Non-pigmented ciliary epithelial cell (primary cell): ENCODE data around the gene TNS3.

Experiments
- DNase-seq: peaks from one replicate; pipeline ENCODE4 v3.0.0-alpha.2; 2010; ENCODE audit warnings: low read depth

The TNS3 gene

DNA sequence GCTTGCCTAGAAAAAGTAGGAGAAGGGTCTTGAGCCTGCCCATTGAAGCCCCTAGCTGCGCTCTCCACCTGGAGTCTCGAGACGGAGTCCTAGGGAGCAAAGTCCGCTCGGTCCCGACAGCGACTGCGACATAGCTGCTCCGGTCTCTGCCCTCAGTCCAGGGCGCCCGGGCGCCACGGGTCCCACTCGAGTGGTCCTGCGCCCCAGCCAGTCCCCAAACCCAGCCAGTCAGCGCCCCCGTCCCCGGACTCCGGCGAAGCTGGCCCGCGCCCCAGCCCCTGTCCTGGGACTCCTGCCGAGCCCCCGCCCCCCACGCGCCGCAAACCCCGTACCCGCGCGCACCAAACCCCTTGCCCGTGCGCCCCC is 490 bp downstream of the TNS3 start:
- no peak for DNase-seq

DNA sequence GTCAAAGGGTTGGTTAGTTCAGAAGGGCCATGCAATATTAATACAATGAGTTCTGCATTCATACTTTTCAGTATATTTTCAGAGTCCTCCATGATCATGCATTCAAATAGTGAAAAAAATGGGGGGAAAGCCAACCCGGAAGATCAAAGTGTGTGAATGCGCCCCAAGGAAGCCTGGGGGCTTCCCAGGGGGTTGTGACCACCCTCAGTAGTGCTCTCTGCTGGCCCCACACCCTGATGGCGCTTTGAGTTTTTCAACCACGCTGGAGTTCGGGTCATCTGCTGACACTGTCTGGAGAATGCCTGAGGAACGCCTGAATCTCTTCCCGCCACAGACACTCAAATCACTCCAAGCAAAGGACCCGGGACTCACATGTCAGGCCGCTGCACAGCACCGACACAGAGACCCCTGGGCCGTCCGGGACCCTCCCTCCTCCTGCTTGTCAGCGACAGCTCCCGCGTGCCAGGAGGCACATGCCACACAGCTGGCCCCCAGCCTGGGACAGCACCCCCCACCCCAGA is 1.0 kb downstream of the TNS3 start:
- no peak for DNase-seq

DNA sequence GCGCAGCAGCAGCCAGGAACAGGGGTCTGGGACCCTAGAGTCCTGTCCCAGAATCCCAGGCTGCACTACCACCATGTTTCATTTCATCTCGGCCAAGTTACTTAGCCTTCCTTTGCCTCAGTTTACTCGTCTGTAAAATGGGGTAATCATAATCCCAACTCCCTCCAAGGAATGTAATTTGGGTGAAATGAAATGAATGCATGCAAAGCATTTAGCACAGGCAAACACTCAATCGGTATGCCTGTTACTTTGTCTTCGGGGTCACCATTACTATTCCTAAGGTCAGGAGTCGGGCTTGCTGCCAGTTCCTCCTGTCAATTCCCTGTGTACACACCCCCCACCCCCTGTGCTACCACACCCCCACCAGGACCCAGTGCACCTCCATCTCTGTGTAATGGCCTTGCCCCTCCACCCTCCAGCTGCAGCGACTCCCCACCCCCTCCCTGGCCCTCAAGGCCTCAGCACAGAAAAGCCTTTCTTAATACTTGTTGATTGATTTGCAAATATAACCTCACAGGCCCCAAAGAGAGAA is 1.7 kb downstream of the TNS3 start:
- no peak for DNase-seq

DNA sequence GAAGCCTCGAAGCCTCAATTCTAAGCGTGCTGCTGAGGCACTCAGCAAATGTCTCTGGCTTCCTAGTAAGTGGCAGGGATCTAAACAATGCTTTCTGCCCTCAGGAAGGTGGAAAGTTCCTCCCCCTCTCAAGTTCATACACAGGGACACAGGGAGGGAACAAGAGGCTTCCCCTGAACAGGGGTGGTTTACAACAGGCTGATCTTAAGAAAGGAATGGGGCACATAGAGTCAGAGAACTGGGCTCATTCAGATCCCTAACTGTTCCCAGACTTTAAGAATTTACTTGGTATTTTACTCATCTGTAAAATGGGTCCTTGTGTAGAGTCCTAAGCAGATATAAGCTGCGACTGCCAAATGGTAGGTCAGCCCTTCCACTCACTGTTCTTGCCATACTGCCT is 2.5 kb downstream of the TNS3 start:
- no peak for DNase-seq

DNA sequence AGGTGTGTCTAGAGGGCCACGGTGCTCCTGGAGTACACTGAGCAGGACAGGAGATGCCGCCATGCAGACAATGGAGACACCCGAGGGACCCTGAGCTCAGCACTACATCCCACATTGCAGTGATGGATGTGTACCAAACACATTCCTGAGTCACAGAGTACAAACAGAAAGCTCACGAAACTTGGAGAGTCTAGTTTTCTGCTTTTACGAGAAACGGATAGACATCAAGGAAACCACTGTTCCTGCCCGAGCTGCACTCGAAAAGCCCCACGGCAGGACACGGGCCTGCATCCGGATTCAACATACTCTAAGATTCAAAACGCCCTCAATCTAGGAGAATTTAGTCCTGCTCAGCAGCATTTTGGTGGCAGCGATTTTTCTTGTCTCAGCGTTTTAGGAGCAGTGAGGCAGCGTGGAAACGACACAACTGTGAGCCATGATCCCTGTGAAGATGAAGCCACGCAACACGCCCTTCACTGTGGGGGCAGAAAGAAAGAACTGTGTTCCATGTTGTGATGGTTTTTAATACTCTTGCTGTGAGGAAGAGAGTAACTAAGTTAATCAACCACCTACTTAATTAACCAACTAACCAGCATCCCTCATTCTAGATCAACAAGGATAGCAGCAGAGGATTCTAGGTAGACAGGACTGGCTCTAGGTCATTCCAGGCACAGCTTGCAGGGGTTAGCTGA is 3.2 kb downstream of the TNS3 start:
- no peak for DNase-seq

DNA sequence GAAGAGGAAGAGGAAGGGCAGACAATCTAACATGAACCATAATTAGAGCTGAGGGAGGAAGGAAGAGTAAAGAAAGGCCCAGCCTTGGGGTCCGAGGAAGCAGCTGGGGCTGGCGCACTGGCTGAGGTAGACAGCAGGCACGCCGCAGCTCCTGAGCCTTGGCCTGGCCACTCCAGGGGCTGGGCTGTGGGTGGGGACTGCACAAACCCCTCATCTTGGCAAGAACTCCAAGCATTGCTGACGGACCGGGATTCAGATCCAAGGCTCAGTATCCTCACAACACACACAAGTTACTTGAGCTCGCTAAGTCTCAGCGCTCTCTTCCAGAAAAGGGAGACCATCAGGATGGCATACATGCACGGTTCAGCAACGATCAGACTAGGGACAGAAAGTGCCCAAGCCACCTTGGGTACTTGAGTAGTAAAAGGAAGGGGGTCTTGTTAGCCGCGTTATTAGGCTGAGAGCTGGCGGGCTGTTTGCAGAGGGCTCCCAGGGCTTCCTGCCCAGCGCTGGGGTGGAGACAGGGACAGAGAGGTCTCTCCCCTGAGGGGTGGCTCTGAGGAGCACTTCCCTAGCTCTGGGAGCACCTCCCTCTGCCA is 4.5 kb downstream of the TNS3 start:
- DNase-seq = no peak

DNA sequence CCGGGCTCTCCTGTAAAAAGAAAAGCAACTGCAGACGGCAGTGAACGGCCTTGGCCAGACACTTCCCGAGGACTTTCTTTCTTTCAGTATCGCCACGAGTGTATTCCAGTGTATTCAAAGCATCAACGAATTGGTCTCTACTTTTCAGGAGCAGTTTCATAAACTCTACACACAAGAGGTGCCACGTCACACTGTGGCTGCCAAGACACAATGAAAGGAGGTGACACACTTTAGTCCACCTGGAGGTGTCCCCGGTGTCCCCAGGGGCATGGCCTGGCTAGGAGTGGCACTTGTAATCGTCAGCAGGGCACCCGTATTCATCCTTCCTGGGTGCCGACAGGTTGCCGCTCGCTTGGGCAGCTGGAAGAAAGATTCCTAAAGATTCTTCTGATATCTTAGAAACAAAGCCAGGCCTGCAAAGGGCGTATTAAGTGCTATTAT is 5.0 kb downstream of the TNS3 start:
- no peak for DNase-seq

DNA sequence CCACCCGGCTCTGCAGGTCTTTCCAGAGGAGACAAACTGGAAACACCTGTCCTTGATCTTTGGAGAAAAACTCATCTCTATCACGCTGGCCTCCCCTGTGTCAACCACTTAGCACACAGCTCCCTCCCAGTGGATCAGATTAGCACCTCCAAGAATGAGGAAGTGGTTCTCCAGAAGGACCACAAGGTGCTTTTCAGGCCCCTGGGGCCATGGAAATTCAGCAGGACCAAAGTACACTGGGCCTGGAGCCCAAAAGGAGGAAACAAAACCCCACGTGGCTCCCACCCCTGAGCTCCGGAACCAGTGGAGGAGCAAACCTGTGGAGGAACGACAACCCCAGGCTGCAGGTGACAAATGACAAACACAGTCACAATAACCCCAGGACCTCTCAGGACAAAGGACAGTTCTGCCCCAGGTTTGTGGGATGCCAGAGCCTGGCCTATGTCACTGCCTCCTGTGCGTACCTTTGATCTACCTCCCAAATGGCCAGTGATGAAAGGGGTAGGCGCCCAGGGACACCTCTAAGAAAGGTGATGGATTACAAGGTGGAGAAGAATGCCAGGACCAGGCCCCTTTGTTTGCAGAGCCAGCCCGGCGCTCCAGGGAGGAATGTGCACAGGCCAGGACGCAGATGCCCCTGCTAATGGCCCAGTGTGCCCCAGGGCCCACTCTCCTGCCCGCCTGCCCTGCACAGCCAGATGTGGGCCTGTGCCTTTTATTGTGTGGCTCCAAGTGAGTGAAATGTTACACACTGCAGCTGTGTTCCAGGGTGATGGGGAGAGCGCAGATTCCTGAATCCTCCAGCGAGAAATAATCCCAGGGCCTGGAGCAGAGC is 5.7 kb downstream of the TNS3 start:
- DNase-seq = no peak

DNA sequence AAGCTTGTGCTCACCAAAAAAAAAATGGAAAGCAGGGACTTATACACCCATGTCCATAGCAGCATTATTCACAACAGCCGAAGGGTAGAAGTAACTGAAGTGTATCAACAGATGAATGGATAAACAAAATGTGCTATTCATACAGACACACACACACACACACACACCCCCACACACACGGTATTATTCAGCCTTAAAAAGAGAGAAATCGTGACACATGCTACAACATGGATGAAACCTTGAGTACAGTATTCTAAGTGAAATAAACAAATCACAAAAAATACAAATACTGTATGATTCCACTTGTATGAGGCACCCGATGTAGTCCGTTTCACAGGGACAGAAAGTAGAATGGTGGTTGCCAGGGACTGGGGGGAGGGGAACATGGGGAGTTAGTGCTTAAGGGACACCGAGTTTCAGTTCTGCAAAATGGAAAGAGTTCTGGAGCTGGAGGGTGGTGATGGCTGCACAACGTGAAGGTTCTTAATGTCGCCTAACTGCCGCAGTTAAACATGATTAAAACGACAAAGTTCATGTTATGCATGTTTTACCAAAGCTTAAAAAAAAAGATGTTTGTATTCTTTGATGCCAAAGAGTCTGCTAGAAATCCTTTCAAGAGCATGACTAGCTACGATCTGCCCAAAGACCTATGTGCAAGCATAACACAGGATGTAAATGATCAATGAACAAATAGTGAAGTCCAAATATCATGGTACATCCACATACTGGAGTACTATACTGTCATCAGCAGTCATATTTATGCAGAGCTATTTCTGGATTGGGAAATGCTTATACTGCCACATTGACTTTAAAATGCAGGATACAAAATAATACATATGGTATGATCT is 7.2 kb downstream of the TNS3 start:
- no peak for DNase-seq

DNA sequence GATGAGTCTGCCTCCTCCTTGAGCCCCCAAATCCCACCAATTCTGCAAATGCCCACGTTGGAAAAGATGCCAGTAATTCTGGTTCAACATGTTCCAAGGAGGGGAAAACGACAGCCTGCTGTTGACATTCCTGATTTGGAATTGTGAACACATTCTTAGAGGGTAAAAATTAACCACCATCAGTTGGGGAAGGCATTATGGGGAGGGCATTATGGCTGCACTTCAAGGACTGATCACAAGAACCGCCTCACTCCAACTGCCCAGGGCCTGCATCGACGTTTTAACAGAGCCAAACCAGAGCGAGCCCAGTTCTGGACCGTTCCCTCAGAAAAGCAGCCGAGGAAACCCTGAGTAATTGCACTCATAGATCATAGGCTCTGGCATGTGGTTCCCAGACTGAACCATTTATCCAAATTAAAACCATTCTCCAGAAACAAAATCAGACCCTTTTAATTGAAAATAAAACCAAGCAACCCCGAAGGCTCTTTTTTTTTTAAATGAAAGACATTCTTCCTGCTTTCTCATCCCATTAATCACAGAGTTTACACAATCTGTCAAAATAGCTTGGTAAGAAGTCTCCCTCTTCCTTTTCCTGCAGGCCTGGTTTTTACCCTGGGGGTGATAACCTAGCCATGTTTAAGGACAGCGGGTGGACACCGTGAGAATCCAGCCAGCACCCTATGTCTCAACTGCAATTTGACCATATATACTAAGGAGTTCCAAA is 8.0 kb downstream of the TNS3 start:
- no peak for DNase-seq

DNA sequence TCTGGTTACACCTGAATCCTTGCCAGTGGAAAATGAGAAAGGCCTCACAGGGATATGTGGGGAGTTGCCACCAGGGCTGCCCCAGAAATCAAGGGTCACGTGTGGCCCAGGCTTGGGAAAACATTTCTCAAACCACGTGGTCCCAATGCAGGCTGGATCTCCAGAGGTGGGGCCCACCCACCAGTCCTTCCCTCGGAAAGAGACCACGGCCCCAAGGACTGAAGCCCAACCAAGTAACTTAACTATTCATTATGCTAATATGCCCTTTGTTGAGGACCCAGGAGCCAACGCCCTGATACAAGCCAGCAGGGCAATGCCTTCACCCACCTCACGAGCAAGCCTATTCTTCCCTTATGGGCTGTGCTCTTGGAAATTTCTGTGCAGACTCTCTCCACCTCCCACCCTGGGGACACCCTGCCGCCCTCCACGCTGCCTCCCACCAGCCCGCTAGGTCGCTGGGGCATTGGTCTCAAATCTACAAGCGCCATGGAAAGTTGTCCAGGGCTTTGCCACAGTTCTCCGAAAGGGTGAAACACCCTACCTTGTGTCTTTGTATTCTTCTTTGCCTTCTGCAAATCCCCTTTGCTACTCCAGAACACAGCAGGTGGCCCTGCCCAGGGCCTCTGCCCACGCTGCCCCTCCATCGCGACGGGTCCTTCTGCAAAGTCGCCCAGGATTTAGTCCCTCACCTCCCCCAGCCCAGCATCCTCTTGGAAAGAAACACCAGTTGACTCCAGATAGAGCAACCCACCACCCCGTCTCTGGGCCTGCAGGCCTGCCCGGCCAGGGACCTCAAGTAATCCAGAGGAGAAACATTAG is 8.8 kb downstream of the TNS3 start:
- no peak for DNase-seq

DNA sequence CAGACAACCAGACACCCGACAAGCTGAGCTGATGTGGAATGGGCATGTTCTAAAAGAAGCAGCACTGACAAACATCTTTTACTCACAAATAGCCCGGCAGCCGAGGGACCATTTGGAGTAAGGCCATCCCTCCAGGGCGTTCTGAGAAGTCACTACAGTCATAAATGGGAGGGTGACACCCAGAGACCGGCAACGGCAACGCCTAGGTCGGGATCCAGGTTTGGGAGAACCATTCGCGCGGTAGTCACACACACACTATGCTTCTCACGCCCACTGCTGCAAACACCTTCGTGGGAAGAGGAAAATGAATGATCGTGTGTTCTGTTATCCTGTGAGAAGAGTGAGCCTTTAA is 9.8 kb downstream of the TNS3 start:
- no peak for DNase-seq

DNA sequence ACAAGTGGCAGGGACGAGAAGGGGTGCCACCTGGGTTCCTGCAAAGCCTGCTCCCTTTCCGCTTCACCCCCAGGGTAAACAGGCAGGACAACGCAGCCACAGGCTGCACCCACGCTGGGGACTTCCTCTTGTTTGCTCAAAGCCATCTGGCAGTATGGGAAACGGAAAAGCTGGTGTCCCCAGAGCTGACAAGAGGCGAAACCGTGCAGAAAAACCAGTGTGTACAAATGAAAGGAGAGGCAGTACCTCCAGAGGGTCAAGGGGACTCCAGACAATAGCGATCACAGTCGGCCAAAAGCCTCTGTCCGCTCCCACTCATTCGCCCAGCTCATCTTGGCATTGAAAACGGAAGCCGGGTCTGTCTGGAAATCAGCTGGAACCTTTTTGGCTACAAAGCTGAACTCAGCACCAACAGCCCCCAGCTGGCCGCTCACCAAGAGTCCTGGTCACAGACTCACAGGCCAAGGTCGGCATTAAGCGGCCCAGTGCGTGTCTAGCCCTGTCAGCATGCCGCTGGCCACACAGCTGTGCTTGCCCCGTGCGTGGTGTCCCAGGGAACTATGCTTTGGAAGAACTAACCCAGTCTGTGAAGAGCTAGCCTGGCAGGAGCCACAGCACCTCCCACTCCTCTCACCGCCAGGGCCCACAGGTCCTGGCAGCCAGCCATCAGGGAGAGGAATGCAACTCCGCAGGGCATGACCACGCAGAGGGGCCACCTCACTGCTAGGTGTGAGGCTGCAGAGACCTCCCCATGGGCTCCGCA is 10.4 kb downstream of the TNS3 start:
- DNase-seq = no peak

DNA sequence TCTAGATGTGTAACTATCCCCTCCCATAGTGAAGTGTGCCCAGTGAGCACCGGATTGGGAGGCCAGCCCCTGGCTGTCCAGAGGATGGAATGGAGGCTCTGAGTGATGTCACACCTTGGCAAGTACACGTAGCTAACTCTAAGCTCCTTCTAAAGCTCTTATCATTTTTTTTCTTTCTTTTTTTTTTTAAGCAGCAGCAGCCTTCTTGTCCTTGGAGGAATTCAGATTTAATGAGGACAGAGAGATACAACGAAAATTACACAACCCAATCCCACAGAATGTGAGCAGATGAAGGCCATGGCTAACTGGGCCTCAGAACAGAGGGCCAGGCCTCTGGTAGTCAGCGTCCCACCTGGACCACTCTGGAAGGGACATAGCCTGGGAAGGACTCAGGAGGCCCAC is 11.3 kb downstream of the TNS3 start:
- DNase-seq = no peak

DNA sequence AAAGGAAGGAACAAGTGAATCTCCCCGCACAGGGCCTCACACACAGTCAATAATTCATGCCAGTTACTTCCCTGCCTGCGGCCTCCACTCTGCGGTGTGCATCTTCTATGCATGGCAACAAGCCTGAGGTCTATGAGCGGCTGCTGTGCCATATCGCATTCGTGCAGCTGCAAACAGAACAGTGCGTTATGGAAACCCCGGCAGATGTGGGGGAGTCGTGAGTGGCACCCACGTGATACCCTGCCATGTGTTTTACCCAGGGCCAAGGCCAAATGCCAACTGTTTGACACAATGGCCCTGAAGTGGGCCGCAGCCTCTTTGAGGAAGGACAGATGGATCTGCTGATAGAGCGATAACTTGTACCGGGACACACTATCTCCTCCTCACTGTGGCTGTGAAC is 13.4 kb downstream of the TNS3 start:
- no peak for DNase-seq

DNA sequence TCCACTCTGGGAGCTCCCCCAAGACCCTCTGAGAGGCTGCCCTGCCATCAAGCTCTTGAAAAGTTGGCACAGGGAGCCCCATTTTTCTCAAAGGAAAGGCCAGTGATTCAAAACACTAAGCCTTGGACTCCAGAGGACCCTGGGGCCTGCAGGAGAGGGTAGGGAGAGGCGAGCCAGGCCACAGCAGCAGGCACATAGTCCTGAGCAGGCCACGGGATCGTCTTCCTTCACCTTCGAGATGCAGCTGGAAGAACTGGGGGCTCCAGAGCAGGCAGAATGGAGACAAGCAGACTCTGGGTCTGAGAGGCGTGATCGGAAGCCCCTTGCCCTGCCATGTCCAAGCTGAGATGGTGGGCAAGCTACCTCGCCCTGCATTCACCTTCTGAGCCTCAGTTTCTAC is 13.9 kb downstream of the TNS3 start:
- no peak for DNase-seq

DNA sequence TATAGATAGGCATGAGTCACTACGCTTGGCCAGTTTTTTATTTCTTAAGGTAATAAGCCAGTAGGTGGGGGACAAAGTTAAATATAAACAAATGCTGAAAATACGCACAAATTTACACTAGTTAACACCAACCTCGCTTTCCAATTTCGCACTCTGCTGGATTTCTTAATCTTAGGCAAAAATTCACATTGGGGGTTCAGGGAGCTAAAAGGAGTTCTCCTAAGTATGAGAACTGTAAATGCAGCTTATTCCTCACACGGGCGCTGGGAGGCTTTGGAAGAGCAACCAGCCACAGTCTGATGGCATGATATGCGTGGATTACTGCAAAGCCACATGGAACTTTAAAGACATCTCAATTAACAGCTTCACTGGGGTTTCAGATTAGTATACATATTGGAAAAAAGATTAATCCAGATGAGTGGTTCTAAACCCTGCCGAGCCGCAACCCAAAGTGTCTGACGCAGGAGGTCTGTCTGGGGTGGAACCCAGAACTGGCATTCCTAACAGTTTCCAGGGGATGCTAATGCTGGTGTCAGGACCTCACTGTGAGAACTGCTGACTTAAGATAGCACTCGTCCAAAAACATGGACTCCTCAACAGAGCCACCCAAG is 16.2 kb downstream of the TNS3 start:
- no peak for DNase-seq

DNA sequence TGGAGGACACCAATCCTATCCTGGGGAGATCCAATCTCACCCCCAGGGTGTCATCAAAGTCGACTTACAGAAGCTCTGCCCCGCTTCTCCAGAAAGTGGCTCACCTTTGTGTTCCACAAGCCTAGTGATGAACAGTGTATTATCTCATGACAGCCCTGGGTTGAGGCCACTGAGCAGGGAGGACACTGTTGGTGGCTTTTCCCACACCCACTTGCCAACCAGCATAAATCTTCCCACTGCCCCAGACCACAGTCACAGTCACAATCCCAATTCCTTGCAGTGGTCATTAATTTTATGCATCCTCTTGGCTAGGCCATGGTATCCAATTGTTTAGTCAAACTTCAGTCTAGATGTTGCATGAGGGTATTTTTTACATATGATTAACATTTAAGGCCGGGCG is 18.4 kb downstream of the TNS3 start:
- DNase-seq = no peak

DNA sequence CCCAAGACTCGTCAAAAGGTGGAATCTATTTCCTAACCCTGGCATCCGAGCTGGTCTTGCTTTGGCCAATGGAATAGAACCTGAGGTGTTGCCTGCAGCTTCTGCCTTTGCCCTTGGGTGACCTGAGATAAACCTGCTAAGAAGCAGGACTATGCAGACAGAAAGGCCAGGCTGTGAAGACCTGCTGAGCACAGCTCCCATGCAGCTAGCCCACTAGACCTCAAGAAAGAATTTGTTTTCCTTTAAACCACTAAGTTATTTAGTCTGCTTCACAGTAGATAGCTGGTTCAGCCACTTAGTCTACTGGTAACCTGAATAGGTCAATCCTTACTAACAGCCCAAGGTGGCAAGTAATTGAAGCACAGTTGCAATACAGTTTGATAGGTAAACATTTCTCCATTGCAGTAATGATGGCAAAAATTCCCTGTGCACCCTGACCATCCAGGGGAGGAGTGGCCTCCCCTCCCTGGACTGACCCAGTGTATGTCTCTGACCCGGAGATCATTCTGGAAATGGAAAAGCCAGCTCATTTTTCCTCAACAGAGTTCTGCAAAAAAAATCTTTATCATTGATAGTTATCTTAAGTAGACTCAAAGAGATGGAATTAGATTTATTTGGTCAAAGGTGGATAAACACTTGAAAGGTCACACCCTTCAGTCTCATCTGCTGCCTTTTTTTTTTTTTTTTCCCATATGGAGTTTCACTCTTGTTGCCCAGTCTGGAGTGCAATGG is 20.0 kb downstream of the TNS3 start:
- no peak for DNase-seq
